GM12891 (cell line): ENCODE results near the gene SYNPO2.

Experiments
- POLR2A ChIP-seq: IDR thresholded peaks from 2 replicates; pipeline ENCODE4 v1.6.1; 2011; ENCODE audit warnings: low read depth, low read length, control low read depth
- POLR2AphosphoS5 ChIP-seq: IDR thresholded peaks from 2 replicates; pipeline ENCODE4 v1.6.1; 2011; ENCODE audit warnings: low read depth, low read length, control low read depth
- TAF1 ChIP-seq: IDR thresholded peaks from 2 replicates; pipeline ENCODE4 v1.6.1; 2011; ENCODE audit warnings: low read depth, low read length, control low read depth

GRCh38 chr4:118987959-118988634 lies 99.4 kb downstream of the SYNPO2 start:
- no peak for TF ChIP-seq POLR2A
- no peak for TF ChIP-seq POLR2AphosphoS5
- no peak for TF ChIP-seq TAF1
